Middle frontal gyrus (tissue), 1 donor: Measurements from ENCODE around the gene TBC1D22B.

ENCODE experiments used
- DNase-seq: peaks from one replicate; pipeline ENCODE4 v3.0.0-alpha.2; 2015; ENCODE audit warnings: low spot score; ENCODE audit errors: extremely low spot score

TBC1D22B gene

DNA sequence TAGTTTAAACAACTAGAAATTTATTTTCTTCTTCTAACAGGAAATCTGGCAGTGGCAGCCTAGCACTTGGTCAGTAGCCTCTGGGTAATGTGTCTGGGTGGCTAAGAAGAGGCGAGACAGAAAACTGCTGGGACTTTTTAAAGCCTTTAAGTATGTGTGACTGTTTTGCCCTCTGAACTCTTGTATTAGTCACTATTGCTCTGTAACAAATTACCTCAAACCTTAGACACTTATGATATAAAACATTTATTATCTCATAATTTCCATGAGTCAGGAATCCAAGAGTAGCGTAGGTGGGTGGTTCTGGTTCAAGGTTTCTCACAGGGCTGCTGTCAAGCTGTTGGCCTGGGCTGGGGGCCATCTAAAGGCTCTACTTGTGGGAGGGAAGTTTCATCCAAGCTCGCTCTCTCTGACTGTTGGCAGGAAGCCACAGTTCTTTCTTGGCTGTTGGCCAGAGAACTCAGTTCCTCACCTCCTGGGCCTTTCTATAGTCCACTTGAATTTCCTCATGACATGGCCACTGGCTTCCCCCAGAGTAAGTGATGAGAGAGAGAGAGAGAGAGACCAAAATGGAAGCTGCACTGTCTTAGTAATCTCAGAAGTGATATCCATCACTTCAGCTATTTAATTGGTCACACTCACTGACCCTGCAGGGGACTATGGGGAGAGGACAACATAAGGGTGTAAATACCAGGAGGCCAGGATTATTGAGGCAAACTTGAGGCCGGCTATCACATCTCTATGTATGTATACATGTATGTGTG, 17.4 kb upstream of the TBC1D22B start:
- no peak for DNase-seq

DNA sequence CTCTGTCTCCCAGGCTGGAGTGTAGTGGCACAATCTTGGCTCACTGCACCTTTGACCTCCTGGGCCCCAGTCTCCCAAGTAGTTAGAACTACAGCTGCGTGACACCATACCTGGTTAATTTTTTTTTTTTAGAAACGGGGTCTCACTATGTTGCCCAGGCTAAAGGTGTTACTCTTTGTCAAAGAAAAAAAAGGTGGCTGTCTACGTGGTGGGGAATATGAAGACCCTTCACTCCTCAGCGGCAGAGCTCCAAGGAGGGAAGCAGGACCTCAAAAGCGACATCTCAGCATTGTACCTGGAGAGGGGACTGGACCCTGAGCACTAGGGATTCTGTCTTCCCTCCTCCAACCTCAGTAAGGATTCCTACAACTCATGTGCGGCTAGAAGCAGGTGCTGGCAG, 16.4 kb upstream of the TBC1D22B start:
- DNase-seq: no peak

DNA sequence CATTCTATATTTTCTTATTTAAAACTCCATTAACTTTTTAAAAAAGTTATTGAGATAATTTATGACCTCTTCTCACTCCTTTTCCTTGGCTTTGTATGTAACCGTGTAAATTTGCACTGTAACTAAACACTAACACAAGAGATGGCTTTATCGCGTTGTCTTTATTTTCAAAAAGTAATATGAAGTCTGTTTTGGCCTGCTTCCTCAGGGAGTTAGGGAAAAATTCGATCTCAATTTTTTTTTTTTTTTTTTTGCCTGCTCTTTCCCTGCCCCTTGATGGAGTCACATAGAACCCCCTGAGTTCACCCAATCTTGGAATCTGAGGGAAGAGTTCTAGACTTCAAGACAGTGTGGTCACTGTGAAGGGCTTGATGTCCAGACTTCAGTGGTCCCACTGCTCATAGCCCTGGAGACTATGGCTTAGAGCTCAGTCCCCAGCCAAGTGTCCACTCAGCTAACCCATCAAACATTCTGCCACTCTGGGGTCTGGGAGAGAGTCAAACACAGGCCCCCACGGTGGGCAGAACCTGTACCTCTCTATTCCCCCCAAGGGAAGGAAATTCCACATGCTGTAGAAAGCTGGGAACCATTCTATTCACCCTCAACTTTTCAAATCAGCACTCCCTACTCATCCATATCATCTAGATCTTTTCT, 15.7 kb upstream of the TBC1D22B start:
- no peak for DNase-seq

DNA sequence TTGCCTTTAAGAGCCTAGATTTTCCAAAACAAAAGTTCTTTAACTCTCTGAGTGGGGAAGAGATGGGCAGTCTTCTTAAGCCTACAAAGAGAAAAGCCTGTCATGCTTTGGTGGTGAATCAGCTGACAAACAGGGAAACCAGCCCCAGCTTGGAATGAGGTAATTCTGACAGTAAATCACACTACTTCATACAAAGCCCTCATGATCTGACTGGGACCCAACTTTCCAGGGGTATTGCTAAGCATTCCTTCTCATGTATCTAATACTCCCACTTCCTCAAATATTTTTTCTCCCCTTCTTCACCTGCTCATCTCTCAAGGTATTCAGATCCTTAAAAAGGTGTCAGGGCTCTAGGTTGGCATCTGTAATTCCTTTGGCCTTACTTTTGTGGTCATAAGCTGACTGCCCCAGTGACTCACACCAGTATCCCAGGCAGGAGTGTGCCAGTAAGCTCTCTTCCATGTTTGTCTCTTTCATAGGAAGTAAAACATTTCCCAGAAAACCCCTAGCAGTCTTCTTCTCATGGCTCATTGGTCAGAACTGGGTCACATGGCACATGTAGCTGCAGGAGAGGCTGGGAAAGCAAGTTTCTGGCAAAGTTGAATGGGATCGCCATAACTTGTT, 15.0 kb upstream of the TBC1D22B start:
- DNase-seq: no peak

DNA sequence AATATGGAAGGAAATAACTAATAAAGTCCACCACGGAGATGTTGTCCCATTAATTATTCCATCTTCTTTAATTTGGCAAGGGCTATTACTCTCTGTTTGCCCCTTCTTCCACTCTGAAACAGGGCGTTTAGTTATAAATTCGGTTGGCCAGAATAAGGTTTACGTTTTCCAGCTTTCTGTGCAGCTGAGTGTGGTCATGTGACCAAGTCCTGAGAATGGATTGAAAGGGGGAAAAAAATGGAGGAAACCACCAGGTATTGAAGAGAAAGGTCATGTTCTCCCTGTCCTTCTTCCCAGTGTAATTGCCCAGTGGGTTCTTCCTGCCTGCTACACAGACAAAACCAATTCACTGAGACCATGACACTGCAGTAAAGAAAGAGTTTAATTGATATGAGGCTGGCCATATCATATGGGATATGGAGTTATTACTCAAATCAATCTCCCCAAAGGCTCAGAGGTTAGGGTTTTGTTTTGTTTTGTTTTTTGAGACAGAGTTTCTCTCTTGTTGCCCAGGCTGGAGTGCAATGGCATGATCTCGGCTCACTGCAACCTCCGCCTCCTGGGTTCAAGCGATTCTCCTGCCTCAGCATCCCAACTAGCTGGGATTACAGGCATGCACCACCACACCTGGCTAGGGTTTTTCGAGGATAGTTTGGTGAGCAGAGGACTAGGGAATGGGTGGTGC, 14.3 kb upstream of the TBC1D22B start:
- no peak for DNase-seq

DNA sequence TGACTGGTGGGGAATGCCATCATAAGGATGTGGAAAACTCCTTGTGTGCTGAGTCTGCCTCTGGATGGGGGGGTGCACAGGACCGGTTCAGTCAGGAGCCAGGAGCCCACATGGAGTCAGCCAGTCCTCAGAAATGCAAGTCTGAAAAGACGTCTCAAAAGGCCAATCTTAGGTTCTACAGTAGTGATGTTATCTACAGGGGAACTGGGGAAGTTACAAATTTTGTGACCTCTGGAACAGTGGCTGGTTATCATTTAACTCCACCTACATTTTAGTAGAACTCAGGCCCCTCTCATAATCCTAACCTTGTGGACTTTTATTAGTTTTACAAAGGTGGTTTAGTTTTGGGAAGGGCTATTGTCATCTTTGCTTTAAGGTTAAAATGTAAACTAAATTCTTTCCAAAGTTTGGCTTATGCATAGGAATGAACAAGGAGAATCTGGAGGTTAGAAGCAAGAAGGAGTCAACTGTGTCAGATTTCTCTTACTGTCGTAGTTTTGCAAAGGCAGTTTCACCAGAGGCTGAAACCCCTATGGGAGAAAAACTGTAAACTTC, 13.7 kb upstream of the TBC1D22B start:
- DNase-seq: no peak

DNA sequence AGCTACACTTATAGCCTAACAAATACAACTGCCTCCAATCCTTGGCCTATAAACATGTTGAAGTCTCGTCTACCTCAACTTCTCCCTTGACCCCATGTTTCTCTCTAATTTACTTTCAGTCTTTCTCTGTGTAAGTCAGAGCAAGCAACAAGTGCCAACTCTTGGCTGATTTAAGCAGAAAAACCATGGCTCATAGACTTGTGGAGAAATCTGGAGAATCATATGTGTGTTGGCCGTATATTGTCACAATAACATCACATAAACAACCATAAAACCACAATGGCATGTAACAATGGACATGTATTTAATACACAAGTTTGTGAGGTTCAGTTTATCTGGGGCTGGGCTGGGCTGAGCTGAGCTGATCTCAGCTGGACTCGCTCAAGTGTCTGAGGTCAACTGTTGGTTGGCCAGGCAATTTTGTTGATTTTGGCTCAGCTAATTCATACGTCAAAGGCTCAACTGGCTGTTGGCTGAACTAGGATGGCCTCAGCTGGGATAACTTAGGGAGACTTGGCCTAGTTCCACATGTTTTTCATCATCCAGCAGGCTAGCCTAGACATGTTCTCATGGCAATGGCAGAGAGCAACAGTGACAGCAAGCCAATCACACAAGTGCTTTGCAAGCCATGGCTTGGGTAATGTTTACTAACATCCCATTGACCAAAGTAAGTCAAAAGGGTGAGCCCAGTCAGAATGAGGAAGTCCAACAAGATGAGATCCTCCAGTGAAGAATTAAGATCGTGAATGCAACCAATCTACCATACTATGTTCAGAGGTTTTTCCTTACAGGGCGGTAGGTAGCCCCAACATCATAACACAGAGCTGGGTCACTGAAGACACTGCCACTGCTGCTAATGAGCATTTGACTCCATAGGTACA, 12.9 kb upstream of the TBC1D22B start:
- peak; percentile 12 for DNase-seq

DNA sequence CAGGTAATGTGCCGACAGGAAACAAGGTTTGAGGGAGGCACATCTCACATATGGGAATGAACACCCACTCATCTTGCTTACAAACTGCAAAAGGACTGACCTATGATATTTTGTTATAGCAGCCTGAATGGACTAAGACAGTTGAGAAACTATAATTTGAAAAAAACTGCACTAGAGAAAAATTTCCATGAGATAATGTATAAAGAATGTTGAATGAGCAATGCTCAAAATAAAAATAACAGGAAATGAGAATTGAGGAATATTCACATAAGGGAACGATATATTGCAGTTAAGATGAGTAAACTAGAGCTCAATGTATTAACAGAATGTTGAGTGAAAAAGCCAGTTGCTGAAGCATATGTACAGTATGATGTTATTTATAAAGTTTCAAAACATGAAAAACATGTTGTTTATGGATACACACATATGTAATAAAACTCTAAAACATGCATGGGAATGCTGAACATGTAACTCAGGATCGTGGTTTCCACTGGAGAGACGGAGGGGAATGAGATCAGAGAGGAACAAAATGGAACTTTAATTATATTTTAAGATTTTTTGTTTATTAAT, 6.3 kb upstream of the TBC1D22B start:
- no peak for DNase-seq

DNA sequence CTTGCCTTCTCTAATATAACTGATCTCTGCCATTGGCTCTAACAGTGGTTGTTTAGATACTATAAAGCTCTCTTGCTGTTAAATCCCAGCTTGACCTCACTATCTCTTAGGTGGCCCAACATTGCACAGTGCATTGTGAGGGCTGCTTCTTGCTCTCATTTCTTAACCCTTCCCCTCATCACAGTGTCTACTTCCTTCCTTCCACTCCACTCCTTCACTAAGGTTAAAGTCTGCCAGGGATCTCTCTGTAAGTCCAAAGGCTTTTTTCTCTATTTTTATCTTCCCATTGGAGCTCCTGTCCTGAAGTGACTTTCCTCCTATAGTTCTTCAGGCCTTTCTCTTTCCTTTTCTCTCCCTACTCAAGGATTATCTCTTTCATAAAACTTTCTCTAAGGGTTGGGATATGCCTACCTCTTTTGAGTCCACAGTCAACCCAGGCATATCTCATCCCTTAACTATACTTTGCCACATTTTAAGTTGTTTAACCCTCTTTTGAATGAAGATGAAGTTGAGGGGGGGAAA, 4.0 kb upstream of the TBC1D22B start:
- DNase-seq: no peak

DNA sequence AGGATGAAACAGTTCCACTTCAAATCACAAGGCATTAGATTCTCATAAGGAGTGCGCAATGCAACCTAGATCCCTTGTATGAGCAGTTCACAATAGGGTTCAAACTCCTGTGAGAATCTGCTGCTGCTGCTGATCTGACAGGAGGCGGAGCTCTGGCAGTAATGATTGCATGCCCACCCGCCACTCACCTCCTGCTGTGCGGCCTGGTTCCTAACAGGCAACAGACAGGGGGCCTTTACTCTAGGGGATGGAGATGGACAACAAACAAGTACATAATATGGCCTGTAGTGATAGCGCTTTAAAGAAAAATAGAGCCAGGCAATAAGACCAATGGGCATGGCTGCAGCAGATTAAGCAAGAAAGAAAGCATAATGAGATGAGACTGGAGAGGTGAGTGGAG, 2.7 kb upstream of the TBC1D22B start:
- no peak for DNase-seq

DNA sequence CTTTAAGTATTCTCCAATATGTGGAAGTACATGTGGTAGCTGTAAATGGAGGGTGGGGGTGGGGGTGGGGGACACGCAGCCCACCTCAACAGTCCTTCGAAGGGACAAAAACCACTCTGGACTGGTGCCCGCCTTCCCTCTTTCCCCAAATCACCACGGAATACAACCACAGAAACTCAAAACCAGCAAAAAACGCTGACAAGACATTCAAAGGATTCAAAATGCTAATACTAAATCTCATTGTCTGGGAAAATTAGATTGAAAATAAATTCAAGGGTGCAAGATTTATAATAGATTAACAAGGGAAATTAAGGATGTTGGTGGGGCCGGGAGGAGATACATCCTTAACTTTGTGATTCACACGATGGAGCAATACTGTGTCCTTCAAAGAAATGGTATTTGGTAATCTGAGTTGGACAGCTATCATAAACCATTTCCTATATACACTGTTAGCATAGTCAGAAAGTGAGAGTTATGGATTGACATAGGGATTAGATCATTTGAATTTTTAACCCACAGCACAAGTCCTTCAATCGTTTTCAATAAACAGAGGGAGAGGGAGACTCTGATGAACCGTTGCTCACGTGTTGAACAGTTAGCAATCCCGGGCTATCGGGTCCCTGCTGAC, 766 bp upstream of the TBC1D22B start:
- no peak for DNase-seq

DNA sequence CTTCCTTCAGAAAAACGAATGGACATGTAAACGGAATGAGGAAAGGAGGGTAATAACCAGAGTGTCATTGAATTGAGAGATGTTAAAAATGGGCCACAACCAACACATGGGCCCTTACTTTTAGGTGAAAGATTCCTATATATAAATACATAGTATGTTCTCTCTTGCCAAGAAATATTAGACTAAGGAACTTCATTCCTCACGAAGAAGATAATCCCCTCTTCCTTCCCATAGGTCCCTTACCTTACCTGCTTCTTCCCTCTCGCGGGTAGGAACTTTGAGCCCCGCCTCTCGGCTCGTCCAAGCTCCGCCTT, 295 bp upstream of the TBC1D22B start:
- DNase-seq: no peak

DNA sequence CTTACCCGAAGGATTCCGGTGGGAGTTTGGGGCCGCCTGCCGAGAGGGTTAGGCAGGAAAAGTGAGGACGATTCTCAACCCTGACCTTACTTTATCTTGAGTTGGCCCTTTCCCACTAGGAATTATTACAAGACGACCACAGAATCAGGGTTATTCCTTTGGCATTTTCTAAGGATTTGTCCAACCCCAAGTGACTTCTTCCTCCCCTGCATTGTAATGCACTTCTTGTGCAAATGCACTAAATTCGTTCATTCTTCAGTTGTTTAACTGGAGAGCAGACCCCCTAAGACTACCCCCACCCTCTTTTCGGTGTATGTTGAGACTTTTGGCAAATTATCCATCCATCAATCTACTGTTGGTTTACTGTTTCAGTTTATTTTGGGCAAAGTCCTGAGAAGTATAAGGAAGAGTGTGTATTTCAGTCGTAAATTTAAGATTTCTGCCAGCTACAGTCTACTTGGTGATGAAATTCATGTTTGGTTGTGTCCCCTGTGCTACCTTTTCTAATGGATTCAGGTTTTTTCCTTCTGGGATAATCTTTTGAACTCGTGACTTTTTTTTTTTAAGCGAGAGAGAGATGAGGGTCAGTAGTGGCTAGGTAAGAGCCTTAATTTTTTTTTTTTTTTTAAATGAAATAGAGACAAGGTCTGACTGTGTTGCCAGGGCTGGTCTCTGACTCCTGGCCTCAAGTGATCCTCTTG, 983 bp downstream of the TBC1D22B start:
- no peak for DNase-seq

DNA sequence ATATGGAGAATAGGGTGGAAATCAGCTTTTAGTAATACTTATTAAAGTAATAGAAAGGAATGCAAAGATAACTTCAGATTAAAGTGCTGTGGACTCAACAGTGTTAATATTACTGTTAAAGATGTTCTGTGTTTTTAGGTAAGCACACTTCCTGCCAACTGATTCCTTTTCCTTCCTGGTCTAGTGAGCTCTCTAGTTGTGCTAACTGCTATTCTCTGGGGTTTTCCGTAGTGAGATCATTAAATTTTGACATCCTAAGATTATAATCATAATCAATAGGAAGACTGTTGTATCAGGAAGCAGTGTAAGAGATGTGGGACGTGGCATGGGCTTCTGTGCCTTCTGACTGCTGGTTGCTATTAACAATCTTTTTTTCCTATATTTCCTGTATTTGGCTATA, 1.6 kb downstream of the TBC1D22B start:
- no peak for DNase-seq

DNA sequence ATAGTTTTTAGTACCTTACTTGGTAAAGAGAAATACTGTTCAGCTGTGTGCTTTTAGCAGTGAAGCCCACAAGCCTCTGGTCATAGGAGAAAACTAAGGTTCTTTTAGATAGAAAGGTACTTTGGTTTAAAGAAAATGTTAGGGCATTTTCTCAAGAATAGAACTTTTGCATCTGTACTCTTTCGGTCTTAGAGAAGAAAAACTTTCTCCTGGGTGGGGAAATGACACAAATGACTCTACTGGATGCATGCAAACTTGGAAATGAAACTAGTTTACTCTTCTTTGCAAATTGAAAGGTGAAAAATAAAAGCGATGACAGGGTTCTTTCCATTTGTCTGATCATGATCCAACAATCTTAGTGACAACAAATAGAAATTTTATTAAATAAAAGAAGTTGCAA, 2.5 kb downstream of the TBC1D22B start:
- no peak for DNase-seq

DNA sequence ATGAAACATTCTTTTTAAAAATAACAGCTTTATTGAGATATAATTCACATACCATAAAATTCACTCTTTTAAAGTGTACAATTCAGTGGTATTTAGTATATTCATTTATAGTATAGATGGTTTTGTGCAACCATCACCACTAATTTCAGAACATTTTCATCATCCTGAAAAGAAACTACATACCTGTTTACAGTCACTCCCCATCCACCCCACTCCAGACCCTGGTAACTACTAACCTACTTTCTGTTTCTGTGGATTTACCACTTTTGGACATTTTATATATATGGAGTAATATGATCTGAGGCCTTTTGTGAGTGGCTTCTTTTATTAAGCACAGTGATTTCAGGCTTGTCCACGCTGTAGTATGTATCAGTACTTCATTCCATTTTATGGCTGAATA, 2.9 kb downstream of the TBC1D22B start:
- DNase-seq: no peak

DNA sequence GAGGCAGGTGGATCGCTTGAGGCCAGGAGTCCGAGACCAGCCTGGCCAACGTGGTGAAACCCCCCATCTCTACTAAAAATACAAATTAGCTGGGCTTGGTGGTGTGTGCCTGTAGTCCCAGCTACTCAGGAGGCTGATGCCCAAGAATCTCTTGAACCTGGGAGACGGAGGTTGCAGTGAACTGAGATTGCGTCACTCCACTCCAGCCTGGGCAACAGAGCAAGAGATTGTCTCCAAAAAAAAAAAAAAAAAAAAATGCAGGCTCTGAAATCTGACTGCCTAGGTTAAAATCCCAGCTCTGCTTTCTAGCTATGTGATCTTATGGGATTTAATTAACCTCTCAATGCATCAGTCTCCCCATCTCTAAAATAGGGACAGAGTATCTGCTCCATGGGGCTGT, 3.6 kb downstream of the TBC1D22B start:
- DNase-seq: no peak

DNA sequence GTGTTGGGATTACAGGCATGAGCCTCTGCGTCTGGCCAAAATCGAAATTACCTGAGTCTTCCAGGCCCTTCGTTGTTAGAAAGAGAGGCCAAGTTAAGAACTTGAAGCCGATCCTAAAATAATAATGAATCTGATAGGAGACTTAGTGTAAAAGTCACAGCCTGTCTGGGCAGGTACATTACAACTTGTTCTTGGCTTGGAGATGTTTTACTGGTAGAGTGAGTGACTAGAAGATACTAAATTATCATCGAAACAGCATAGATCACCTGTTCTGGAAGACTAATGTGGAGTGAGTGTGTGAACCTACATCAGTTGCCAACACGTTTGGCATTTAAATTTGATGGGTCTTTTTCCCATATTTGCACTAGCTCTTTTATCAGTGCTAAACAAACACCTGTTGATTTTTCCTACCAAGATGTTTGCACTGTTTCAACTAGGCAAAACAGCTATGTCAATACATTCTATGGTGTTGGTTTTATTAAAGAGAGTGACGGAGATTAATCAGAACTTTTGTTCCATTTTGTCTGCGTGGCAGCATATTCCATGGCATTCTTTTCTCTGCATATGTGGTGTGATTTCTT, 5.0 kb downstream of the TBC1D22B start:
- no peak for DNase-seq

DNA sequence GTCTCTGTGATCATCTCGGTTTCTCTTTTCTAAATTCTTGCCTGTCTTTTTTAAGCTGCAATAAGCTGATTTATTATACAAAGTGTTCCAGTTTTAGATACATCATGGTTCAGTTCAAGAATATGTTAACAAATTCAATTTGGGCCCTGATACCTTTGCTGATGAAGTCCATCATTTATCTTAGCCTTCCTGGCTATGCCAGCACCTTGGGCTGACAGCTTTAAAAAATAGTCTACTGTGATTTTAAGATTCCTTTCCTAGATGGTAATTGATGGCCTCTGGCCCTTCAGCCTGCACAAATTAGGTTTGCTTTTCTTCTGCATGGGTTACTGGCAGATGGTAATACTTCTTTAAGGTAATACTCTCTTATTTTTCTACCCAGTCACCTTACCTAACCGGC, 7.4 kb downstream of the TBC1D22B start:
- DNase-seq: no peak
